Uterus (tissue), 4 donors: Measurements from ENCODE around the gene CACNA2D4. TPM values are rescaled to one million over a fixed set of nuclear protein-coding genes. Genes with fewer than 3 reads are reported as not detected.

ENCODE experiments used
- DNase-seq, 2 donors: peaks; one replicate each; pipeline ENCODE4 v3.0.0-alpha.2; 2019 to 2020
- H3K27ac ChIP-seq, 2 donors: fragments of 200-600 bp; sonication (generic); 1 replicate in 1 of 2; 2 replicates in 1 of 2; pipeline ENCODE4 v1.5.1; 2016 to 2018
- H3K27me3 ChIP-seq, 2 donors: fragments of 200-600 bp; sonication (generic); one replicate each; pipeline ENCODE4 v1.5.1; 2018 to 2019; ENCODE audit warnings: control low read depth in 1 of 2
- H3K36me3 ChIP-seq, 2 donors: fragments of 200-600 bp; sonication (generic); one replicate each; pipeline ENCODE4 v1.5.1; 2019; ENCODE audit warnings: control low read depth in 1 of 2
- H3K4me1 ChIP-seq, 2 donors: fragments of 200-600 bp; sonication (generic); one replicate each; pipeline ENCODE4 v1.5.1; 2018 to 2019; ENCODE audit warnings: control low read depth in 1 of 2
- H3K4me3 ChIP-seq, 2 donors: fragments of 200-600 bp; sonication (generic); 1 replicate in 1 of 2; 2 replicates in 1 of 2; pipeline ENCODE4 v1.5.1; 2018 to 2019; ENCODE audit warnings: mild to moderate bottlenecking in 1 of 2
- H3K9me3 ChIP-seq, 2 donors: fragments of 200-600 bp; sonication (generic); one replicate each; pipeline ENCODE4 v1.5.1; 2019; ENCODE audit warnings: control low read depth in 1 of 2
- POLR2A ChIP-seq, 2 donors: fragments of 450-650 bp; IDR thresholded peaks; one replicate each; pipeline ENCODE4 v1.6.1; 2016; ENCODE audit warnings: antibody characterized with exemption in 2 of 2, mild to moderate bottlenecking in 1 of 2, moderate library complexity in 1 of 2
- intact Hi-C: fragments of 100-400 bp; cut with DNase I; formaldehyde crosslinking; loops from one replicate; pipeline ENCODE4 v1.15.1; 2023; ENCODE audit warnings: low total_unique reads
- total RNA-seq, 4 donors: library from RNA; depleted of rRNA in 3 of 4; stranded (reverse); fragments of >200 nt in 3 of 4; gene quantifications; one replicate each; pipeline versions ENCODE4 v1.1.0 to v1.2.4, GENCODE V29; 2014 to 2023
- TF ChIP-seq, protein P1 (sequence below), 4 experiments: fragments of 200-600 bp in 2 of 4; fragments of 450-650 bp in 2 of 4; sonication (generic) in 2 of 4; IDR thresholded peaks; one replicate each; pipeline ENCODE4 v1.5.1; 2016 to 2019; ENCODE audit warnings: antibody characterized with exemption in 4 of 4, mild to moderate bottlenecking in 2 of 4, moderate library complexity in 1 of 4
- donor health status: DM: yes; HTN: yes; CAD: no.

The CACNA2D4 gene
- total RNA-seq, 4 donors from 2014 or later, result 2.6 to 4.1 (median 4.0) TPM; not detected in 1

DNA sequence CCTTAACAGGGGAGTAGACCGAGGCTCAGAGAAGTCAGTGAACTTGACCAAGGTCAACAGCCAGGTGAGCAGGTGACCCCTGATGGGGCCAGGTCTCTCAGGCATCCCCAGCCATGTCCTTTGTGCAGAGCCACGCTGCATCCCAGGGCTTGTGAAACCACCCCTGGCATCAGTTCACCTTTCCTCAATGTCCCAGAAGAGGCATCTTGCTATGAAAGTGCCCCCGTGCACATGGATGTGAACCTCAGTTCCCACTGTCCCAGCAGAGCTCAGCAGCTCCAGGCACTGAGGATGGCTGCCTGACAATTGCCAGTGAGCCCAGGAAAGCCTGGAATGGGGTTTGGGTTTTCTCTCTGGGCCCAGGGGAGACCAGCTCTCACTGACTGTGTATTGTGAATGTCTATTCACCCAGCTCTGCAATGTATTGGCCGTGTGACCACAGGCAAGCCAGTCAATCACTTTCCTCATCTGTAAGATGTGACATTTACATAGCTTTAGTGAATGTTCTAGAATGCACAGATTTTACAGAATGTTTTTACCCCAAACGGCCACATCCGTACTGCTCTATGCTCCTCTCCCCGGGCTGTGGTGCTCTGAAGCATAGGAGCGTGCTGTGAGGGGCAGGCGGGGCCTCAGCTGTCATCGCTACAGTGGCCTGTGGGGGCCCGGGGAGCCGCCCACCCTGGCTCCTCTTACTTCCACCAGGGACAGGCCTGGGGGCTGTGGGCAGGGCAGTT, 4.9 kb downstream of the CACNA2D4 start:
- H3K4me3 ChIP-seq, result no peak overlapping the region
- DNase-seq, result peak in 1 of 2 donors; percentile 4
- H3K36me3 ChIP-seq, result no peaks in the 10 kb centered on the region
- TF ChIP-seq, protein P1, sequence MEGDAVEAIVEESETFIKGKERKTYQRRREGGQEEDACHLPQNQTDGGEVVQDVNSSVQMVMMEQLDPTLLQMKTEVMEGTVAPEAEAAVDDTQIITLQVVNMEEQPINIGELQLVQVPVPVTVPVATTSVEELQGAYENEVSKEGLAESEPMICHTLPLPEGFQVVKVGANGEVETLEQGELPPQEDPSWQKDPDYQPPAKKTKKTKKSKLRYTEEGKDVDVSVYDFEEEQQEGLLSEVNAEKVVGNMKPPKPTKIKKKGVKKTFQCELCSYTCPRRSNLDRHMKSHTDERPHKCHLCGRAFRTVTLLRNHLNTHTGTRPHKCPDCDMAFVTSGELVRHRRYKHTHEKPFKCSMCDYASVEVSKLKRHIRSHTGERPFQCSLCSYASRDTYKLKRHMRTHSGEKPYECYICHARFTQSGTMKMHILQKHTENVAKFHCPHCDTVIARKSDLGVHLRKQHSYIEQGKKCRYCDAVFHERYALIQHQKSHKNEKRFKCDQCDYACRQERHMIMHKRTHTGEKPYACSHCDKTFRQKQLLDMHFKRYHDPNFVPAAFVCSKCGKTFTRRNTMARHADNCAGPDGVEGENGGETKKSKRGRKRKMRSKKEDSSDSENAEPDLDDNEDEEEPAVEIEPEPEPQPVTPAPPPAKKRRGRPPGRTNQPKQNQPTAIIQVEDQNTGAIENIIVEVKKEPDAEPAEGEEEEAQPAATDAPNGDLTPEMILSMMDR (IDR thresholded peaks at IDR 0.05), result no peak
- no peak for TF ChIP-seq POLR2A (IDR thresholded peaks at IDR 0.05)
- no peaks in the 10 kb centered on the region for H3K4me1 ChIP-seq
- no peaks in the 10 kb centered on the region for H3K9me3 ChIP-seq
- no peak overlapping the region for H3K27ac ChIP-seq
- H3K27me3 ChIP-seq, result no peaks in the 10 kb centered on the region
- intact Hi-C loops, result no loop called here

DNA sequence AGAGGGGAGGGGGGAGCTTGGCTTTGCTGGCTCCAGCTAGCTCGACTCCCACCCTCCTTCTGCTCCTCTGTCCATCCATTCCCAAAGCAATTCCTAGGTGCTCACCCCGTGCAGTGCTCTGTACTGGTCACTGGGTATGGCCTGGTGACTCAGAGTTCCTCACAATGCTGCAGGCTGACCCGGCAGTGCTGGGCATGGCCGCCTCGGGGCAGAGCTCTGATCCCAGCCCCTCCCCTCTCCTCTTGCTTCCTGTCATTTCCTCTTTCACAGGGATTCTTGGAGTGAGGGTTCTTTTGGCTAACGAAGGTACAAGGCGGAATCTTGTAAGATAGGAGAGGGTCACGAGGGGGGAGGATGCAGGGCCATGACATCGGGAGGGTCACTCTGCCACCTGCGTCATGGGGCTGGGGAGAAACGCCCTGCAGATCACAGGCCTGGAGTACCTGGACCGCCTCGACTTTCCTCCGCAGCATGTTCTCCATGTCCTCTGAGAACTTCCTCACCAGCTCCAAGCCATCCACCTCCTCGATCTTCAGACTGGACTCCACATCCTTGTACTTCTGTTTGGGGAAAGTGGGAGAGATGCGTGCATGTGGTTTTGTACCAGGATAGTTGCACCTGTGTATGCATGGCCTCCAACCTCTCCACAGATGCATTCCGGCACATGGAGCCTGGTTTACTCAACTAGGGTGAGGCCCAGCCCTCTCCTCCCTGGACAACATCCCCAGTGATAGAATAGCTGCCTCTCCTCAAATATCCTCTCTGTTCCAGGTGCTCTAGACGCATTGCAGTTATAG, 5.7 kb downstream of the CACNA2D4 start:
- Histone ChIP-seq H3K4me3 (no peak overlapping the region), H3K4me1 (no peaks in the 10 kb centered on the region), H3K27ac (no peak overlapping the region), H3K36me3 (no peaks in the 10 kb centered on the region), H3K9me3 (no peaks in the 10 kb centered on the region), H3K27me3 (no peaks in the 10 kb centered on the region)
- TF ChIP-seq POLR2A (IDR thresholded peaks at IDR 0.05), result no peak
- TF ChIP-seq, protein P1 (IDR thresholded peaks at IDR 0.05), result no peak
- intact Hi-C loops, result no loop called here
- DNase-seq, result peak in 1 of 2 donors; percentile 6

DNA sequence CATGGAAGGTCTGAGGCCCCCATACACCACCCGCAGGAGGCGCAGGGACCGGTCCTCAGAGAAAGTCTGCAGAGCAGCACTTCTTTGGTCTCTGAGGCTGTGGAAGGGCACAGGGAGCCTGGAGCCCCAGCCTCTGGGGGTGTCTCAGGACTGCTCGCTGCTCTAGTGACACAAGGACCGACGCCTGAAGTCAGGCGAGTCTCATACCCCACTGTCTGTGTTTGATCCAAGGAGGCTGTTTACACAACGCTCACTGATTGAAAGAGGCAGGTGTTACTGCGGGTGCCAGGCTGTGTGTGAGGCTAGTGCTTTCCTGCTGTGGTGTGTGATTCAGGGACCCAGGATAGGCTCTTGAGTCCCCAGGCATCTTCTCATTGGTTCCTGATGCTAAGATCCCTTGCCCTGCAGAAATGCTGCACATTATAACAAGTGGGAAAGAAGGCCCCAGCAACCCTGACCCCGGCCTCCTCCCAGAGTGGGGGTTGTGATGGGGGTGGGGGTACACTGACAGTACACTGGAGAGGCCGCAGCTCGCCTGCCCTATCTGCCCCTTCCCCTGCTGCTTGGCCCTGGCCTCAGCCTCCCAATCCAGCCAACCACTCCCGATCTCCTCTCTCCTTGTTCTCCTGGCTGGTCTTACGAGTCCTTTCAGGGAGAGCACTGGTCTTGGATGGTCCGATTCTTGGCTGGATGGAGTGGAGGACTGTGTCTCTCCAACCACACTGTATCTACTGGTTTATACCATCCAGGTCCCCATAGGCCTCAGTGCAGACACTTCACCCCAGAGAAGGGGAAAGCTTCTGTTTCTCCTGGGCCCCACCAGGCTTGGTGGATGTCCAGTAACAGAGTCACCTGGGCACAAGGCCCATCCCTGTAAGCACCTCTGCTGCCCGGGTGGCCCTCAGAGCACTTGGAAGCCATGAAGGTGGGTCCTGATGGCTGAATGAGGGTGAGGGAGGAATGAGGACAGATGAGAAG, 6.6 kb downstream of the CACNA2D4 start:
- no peaks in the 10 kb centered on the region for H3K4me1 ChIP-seq
- H3K4me3 ChIP-seq, result no peak overlapping the region
- no peaks in the 10 kb centered on the region for H3K36me3 ChIP-seq
- no peaks in the 10 kb centered on the region for H3K27me3 ChIP-seq
- intact Hi-C loops, result no loop called here
- no peak for DNase-seq
- TF ChIP-seq, protein P1 (IDR thresholded peaks at IDR 0.05), result no peak
- no peak for TF ChIP-seq POLR2A (IDR thresholded peaks at IDR 0.05)
- no peaks in the 10 kb centered on the region for H3K9me3 ChIP-seq
- no peak overlapping the region for H3K27ac ChIP-seq

DNA sequence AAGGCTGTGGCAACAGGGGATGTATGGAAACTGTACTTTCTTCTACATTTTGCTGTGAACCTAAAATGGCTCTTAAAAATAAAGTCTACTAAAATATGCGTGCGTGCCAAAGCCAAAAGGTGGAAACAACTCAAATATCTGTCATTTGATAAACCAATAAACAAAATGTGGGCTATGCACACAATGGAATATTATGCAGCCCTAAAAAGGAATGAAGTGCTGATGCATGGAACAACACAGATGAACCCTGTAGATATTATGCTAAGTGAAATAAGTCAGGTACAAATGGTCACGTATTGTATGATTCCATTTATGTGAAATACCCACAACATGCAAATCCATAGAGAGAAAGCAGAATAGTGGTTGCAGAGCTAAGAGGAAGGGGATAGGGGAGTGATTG, 8.0 kb downstream of the CACNA2D4 start:
- DNase-seq, result no peak
- TF ChIP-seq, protein P1 (IDR thresholded peaks at IDR 0.05), result no peak
- no peak for TF ChIP-seq POLR2A (IDR thresholded peaks at IDR 0.05)
- no peak overlapping the region for H3K27ac ChIP-seq
- H3K9me3 ChIP-seq, result peaks cover 0 to under 1% of the 10 kb centered on the region in 2 donors
- intact Hi-C loops, result no loop called here
- no peaks in the 10 kb centered on the region for H3K27me3 ChIP-seq
- no peaks in the 10 kb centered on the region for H3K36me3 ChIP-seq
- no peaks in the 10 kb centered on the region for H3K4me1 ChIP-seq
- no peak overlapping the region for H3K4me3 ChIP-seq
